Colonic mucosa (tissue), 4 donors: ENCODE data around the gene COL4A2. TPM values are rescaled to one million over a fixed set of nuclear protein-coding genes. Genes with fewer than 3 reads are reported as not detected.
"Not testable (repeated sequence)": the region's sequence is repeated elsewhere in the genome, so short reads cannot be mapped to it uniquely, and the experiment has no call there.

Experiments used
- DNase-seq: peaks from one replicate; pipeline ENCODE4 v3.0.0-alpha.2; 2020
- H3K27ac ChIP-seq: fragments of 200-600 bp; one replicate; pipeline ENCODE4 v1.8.0; 2021
- H3K27me3 ChIP-seq: fragments of 200-600 bp; one replicate; pipeline ENCODE4 v1.8.0; 2021
- H3K36me3 ChIP-seq: fragments of 200-600 bp; one replicate; pipeline ENCODE4 v1.8.0; 2021
- H3K4me1 ChIP-seq: fragments of 200-600 bp; one replicate; pipeline ENCODE4 v1.8.0; 2021; ENCODE audit warnings: mild to moderate bottlenecking
- H3K4me3 ChIP-seq: fragments of 200-600 bp; one replicate; pipeline ENCODE4 v1.8.0; 2021
- H3K9ac ChIP-seq, 2 donors: one replicate each; pipeline ENCODE4 v1.7.0; 2013; ENCODE audit warnings: control low read depth in 2 of 2, low read depth in 2 of 2, low read length in 2 of 2
- H3K9me3 ChIP-seq: fragments of 200-600 bp; one replicate; pipeline ENCODE4 v1.8.0; 2021
- CTCF ChIP-seq: fragments of 200-600 bp; IDR thresholded peaks from one replicate; pipeline ENCODE4 v1.8.0; 2022; ENCODE audit warnings: antibody characterized with exemption, mild to moderate bottlenecking
- intact Hi-C: fragments of 100-400 bp; cut with DNase I; formaldehyde crosslinking; loops from one replicate; pipeline ENCODE4 v1.14.1; 2022
- total RNA-seq, 2 donors: library from RNA; stranded (reverse); fragmentation: NEBNext Ultra II Directional in 1 of 2; extraction: Animal tissue kit (Norgen Biotek cat#: 25700) in 1 of 2; gene quantifications; one replicate each; pipeline ENCODE4 v1.2.1, GENCODE V29; 2021
- donor health status: healthy.
- donor health status: DM: no; HTN: no; CAD: no.
- donor health status: DM: no; HTN: no; CAD: no.

COL4A2 gene
- total RNA-seq, 2 donors from 2014 or later = 61.1 to 111 TPM

DNA sequence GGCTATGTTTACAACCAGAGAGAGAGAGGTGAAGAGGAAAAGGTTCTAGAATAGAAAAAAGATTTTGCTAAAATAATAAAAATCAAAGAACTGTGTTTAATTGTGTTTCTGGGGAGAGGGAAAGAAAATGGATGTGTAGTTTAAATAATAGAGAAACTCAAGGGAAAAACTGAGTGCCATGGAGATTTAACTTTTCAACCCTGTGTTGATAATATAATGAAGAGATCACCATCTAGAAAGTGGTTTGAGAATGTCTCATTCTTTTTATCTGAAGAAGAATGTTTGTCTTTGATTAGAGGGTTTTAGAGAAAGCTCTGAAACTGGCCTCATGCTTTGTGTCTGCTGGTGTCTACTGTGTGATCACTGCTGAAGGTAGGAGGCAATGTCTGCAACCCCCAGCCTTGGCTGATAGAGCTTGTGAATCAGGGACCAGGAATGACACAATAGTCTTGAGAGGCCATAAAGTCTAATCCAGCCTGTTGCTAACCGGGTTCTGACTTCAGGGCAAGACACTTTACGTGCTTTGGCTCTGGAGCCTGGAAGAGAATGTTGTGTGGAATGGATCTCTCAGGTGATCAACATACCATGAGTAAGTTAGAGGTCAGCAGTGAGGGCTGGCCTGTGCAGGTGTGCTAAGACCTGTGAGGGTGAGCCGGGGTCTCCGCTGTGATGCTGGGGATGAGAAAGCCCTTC is 5.4 kb downstream of the COL4A2 start:
- Histone ChIP-seq H3K36me3 (no peaks in the 10 kb centered on the region), H3K9me3 (no peaks in the 10 kb centered on the region), H3K9ac (peak overlapping the region in 1 of 2 donors; percentile 4), H3K4me3 (no peak overlapping the region), H3K4me1 (no peaks in the 10 kb centered on the region), H3K27me3 (peaks cover 10% of the 10 kb centered on the region), H3K27ac (peak overlapping the region; percentile 32)
- no peak for DNase-seq
- intact Hi-C loops = no loop called here
- TF ChIP-seq CTCF = no peak

DNA sequence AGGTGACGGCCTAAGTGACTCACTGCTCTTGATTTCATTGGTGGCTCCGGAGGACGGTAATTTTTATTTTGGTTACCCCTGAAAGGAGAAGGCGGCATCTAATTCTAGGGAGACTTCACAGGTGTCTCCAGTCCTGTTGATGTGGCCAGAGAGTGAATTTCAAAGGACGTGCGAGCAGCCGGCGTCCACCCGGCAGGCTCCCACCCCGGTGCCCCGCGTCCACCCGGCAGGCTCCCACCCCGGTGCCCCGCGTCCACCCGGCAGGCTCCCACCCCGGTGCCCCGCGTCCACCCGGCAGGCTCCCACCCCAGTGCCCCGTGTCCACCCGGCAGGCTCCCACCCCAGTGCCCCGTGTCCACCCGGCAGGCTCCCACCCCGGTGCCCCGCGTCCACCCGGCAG is 6.2 kb downstream of the COL4A2 start:
- H3K36me3 ChIP-seq, H3K4me1 ChIP-seq, H3K9ac ChIP-seq, DNase-seq, H3K4me3 ChIP-seq, H3K9me3 ChIP-seq, H3K27ac ChIP-seq, intact Hi-C loops, H3K27me3 ChIP-seq: not testable (repeated sequence)

DNA sequence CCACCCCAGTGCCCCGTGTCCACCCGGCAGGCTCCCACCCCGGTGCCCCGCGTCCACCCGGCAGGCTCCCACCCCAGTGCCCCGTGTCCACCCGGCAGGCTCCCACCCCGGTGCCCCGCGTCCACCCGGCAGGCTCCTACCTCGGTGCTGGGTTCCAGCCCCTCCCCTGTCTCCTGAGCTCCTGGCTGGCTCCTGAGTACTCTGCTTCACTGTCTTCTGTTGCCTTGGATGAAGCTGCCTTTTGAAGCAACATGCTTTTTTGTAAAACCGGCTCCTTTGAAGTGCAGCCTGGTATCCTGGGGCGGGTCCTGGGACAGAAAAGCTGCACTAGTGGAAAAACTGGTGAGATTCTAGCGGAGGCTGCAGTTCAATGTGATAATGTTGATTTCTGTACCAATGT is 6.6 kb downstream of the COL4A2 start:
- not testable (repeated sequence) for H3K4me3 ChIP-seq

GRCh38 chr13:110314516-110315245 is 7.6 kb downstream of the COL4A2 start:
- no peaks in the 10 kb centered on the region for H3K36me3 ChIP-seq
- no peaks in the 10 kb centered on the region for H3K9me3 ChIP-seq
- no peaks in the 10 kb centered on the region for H3K4me1 ChIP-seq
- TF ChIP-seq CTCF = no peak
- intact Hi-C loops = no loop called here
- no peak overlapping the region for H3K4me3 ChIP-seq
- no peak overlapping the region for H3K9ac ChIP-seq
- H3K27ac ChIP-seq = no peak overlapping the region
- H3K27me3 ChIP-seq = no peaks in the 10 kb centered on the region
- no peak for DNase-seq

More for the DNA sequence above, 6.6 kb downstream of the COL4A2 start:
- H3K27me3 ChIP-seq, H3K9me3 ChIP-seq, intact Hi-C loops, H3K9ac ChIP-seq, H3K27ac ChIP-seq, DNase-seq, H3K4me1 ChIP-seq, H3K36me3 ChIP-seq: not testable (repeated sequence)

DNA sequence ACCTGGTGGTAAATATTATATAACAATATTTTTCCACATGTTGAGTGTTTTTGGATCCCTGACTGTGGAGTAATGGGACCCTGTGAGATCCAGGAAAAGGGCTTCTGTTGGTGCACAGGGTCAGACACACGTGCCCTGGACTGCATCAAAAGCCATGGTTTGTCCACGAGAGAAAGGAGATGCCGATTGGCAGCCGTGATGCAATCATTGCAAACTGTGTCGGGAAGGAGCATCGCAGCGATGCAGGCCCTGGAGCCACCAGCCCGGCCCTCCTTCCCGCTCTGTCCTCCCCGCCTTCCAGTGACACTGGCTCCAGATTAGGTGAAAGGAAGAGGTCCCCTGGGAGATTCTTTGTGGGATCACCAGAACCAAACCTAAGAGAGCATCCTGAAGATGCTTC is 9.1 kb downstream of the COL4A2 start:
- TF ChIP-seq CTCF = no peak
- intact Hi-C loops = no loop called here
- H3K4me3 ChIP-seq = no peak overlapping the region
- no peaks in the 10 kb centered on the region for H3K27me3 ChIP-seq
- H3K9me3 ChIP-seq = no peaks in the 10 kb centered on the region
- H3K4me1 ChIP-seq = no peaks in the 10 kb centered on the region
- no peak overlapping the region for H3K9ac ChIP-seq
- DNase-seq = no peak
- H3K27ac ChIP-seq = no peak overlapping the region
- no peaks in the 10 kb centered on the region for H3K36me3 ChIP-seq

GRCh38 chr13:110317093-110317492 is 10.0 kb downstream of the COL4A2 start:
- no peaks in the 10 kb centered on the region for H3K9me3 ChIP-seq
- no peak for DNase-seq
- intact Hi-C loops = no loop called here
- no peak for TF ChIP-seq CTCF
- no peak overlapping the region for H3K27ac ChIP-seq
- no peak overlapping the region for H3K4me3 ChIP-seq
- H3K36me3 ChIP-seq = no peaks in the 10 kb centered on the region
- no peaks in the 10 kb centered on the region for H3K4me1 ChIP-seq
- no peak overlapping the region for H3K9ac ChIP-seq
- no peaks in the 10 kb centered on the region for H3K27me3 ChIP-seq
